NCI-H1092 treated with DMSO at 0.1 percent for 48 hours (cell line): ENCODE results near the gene IL1RAPL2.
A peak's percentile ranks its signal among the peaks of the same experiment; 100 is the strongest.
"Not testable (repeated sequence)": the region's sequence is repeated elsewhere in the genome, so short reads cannot be mapped to it uniquely, and the experiment has no call there.

ENCODE experiments used
- DNase-seq: peaks from one replicate; lab custom pipeline; 2025; lab: John Stamatoyannopoulos, UW

Gene IL1RAPL2

DNA sequence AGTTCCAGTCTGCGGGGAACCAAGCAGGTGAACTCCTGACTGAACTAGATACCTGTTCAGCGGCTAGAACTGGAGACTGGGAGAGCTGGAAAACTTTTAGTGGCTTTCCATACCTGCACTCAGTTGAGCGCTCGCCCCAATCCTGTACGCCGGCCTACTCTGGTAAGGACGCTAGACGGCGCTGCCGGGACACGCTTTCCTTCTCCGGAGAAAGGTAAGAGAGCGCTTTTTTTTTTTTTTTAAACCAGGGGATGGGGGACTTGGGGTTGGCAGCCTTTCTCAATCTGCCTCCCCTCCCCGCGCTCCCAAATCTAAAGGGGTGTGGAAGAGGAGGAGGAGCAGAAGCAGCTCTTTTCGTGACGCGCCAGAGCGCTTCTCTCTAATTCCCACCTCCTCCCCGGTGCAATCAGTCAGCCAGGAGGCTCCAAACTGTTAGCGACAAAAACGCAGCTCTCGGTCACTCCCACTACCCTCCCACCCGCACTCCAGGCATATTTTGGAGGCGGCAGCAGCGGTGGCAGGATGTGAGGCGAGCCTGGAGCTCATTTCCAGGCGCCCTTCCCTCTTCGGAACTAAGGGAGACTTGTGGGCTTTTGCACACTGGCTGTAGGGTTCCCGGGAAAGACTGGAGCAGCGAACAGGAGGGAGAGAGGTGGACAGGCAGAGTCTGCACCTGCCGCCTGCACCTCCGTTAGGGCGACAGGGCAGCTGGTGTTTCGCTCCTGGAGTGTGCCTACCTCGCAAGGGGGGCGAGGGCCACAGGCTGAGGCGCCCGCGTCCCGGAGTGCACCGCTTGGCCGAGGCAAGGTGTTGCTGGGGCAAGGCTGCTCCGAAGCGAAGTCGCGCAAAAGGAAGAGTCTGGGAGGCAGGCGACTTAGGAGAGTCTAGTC, at the start of gene IL1RAPL2:
Gene IL1RAPL2 (plus strand): TSS at position 409 of the 890 bp plus-strand sequence.
- peak; percentile 0 for DNase-seq

DNA sequence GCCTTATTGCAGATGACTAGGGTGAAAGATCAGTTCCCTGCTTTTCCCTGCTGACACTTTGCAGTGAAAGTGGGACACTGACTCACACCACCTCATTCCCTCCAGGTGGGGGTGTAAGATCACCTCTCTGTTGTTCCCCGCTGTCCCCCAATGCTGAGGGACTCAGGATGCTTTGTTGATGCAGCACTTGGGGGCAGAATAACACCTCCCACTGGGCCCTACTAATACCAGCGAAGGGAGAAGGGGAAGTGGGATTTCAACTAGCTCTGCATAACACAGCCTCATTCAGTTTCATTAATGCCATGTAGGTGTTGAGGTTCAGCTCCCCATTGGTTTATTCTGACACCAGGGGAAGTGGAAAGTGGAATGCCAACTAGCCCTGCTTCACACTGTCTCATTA, 43.6 kb upstream of the IL1RAPL2 start:
- no peak for DNase-seq

DNA sequence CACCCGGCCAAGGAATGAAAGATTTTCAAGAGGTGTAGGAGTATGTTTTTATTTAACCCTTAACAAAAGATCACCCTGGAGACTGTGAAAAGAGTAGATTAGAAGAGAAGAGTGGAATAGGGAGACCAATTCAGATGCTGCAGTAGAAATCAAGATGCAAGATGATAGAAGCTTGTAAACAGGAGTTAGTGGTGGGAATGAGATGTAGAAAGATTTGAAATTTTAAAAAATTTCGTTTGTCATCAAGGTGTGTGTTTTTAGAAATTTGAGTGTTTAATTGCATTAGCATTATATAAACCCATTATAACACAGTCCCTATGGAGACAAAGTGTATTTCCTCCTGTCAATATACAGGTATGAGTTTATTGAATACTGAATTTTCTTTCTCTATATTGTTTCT, 42.1 kb upstream of the IL1RAPL2 start:
- no peak for DNase-seq

DNA sequence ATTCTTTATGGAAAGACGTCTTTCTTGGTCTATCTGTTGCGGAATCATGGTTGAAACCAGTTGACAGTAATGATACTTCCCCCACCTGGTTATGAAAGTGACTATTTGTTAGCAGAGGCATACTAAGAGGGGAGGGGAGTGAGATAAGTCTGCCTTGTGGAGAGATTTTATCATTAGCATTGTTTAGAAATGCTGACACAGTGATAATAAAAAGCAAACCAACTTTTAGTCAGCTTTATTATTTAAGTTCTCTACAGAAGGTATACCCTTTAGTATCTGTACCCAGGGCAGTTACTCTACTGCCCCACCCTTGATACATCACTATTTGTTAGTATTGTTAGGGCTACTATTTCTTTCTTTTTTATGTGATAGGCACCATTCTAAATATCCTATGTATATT, 26.9 kb upstream of the IL1RAPL2 start:
- DNase-seq: no peak

DNA sequence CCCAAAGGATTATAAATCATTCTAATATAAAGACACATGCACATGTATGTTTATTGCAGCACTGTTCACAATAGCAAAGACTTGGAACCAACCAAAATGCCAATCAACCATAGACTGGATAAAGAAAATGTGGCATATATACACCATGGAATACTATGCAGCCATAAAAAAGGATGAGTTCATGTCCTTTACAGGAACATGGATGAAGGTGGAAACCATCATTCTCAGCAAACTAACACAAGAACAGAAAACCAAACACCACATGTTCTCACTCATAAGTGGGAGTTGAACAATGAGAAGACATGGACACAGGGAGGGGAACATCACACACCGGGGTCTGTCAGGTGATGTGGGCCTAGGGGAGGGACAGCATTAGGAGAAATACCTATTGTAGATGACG, 23.6 kb upstream of the IL1RAPL2 start:
- not testable (repeated sequence) for DNase-seq

DNA sequence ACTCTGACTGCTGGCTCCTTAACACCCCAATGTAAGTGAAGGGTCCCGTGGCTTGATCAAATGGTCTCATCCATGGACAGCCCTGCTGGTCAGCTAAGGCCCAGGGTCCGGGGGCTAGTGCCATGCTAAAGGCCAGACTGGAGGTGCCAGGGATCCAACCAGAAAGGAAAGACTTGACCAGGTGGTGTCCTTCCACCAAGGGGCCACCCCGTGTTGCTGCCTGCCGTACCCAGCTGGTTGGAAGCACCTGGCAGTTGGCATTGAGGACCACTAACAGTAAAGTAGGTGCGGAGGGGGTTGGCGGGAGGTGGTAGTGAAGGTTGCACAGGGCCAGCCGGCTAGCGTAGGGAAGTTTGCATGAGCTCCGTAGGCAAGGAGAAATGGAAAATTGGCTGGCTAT, 1.7 kb upstream of the IL1RAPL2 start:
- no peak for DNase-seq

DNA sequence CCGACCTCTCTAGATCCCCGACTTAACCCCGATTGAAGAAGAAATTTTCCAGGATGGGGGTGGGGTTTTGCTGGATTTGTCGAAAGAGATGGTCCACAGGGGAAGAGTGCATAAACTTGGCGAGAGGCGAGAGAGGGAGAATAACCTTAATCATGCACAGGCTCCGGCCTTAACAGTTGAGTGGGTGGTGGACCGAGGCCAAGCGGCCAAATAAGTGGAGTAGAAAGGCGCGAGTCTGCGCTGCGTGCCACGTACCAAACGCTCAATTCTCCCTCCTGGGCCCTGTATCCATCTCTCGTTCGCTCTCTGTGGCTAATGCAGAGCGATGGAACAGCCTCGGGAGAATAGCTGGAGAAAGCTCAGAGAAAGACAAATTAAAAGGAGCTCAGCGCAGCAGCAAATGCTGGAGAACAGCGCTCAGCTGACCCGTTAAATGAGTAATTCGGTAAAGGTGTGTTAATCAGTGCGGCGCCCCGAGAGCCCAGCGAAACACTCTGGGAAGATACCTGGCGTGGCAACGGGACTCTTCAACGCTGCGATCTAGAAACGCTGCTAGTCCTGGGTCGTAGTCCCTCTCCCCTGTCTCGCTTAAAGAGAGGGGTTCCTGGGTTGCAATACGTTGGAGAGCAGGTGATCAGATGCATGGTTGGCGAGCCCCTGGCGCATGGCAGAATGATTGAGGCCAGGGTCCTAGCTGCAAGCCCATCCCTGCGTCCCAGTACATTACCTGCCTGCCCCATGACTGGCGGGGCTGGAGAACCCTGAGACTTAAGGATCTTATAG, 887 bp upstream of the IL1RAPL2 start:
- DNase-seq: no peak

DNA sequence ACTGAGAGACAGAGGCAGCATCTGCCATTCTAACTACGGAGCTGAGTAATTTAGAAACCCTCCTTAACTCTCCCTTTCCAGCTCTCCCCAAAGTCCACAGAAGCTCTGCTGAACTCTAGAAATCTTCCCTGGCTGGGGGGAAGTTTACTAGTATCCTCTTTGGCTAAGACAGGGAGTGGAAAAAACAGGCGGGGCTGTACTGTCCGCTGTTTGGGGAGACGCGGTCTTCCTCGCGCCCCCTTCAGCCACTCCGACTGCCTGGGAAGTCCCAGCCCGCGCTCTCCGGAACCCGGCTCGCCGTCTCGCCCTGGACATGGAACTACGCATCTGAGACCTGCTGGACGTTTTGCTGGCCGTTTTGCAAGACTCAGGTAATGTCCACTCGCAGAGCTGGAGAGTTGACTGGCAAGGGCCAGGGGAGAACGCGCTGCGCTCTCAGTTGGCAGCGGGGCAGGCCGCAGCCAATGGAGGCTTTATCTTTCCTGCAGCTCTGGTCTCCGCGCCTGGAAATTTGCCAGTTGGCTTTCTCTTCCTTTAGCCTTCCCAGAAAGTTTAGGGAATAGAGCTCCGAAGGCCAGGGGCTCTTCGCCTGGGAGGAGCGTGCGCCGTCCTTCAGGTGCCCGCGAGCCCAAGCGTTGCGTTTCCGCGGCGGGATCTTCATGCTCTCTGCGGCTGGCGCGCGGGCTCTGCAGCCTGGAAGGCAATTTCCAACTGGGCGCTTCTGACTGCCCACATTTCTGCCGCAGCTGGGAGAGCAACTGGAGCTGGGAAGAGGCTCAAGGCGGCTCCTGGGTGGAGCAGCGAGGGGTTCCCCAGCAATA, 892 bp downstream of the IL1RAPL2 start:
- no peak for DNase-seq

DNA sequence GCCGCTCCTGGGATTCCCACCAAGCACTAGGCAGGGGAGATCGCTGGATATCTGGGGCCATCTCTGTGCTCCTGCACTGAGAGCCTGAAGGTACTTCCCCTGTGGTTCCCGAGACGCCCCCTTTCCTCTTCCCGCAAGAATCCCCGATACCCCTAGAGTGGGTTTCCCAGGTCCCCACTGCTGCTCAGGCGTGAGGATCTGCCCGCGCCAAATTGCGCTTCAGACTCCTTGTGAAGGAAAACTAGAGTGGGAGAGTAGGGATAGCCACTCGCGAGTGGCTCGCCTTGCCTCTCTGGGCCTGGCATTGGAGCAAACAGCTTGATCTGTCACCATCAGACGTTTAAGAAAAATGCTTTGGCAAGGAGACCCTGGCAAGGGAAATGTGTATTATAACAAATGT, 1.5 kb downstream of the IL1RAPL2 start:
- no peak for DNase-seq

DNA sequence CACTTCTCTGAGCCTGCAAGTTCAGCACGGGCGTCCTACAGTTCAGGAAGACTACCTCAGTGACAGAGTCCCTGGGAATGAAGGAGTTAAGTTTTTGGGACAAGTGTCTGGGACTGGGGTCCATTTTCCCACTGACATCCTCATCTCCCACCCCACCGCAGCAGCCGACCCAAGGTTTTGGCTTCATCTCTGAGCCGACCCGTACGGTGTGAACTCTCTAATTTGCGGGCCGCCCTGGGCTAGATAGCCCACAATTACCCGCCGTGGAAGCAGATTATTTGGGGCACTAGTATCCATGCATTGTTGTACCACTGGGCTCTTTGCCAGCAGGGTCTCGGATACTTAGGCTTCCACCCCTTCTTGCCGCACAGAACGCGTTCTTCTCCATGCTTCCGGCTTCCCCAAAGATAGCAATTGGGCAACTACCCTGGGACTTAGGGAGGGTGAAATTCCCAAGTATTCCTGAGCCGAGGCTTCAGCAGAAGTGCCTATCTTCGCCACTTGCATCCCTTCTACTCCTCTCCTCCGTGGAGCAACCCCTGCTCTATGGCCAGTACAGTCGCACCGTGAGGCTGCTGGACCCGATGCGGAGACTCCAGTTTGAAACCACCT, 2.4 kb downstream of the IL1RAPL2 start:
- no peak for DNase-seq

DNA sequence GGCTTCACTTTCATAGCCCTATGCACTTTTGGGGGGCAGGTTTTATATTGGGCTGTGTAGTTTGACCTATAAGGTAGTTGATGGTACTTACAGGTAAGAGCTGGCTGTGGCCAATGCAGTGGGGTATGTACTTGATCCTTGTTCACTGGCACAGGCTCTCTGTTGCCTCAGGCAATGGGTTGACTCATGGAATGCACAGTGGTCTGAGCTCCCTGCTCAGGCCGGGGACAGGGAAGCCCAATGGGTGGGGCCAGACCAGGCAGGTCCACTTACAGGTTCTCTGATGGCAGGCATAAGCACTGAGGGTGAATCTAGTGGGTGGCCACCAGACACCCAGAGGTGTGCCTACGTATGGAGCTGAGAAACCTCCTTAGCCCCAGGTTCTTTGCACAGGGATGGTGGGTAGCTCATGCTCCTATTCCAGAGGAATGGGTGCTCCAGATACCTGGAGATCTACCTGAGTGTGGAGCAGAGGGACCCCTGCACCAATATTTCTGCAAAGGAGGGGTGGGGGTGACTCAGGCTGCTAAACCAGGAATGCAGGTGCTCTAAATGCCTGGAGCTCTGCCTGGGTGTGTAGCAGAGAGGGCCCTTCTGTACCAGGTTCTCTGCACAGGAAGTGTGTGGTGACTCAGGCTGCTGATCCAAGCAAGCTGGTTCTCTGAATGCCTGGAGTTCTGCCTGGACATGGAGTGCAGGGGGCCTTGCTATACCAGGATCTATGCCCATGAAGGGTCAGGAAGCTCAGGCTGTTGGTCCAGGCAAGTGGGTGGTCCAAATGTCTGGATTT, 52.3 kb downstream of the IL1RAPL2 start:
- no peak for DNase-seq

DNA sequence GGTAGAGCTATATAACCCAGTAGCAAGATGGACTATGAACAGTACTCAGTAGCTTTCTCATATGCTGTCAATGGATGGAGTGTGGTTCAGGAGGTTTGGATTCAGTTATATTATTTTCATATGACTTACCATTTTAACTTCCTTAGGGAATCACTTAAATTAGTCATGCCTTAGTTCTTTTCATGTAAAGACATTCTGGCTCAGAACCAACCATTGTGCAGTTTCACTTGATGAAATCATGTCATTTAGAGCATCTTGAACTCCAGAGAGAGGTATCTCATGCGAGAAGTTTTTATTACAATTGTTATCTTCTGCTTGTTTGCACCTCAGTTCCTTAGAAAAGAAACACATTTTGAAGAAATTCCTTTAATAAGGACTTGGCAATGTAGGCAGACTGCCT, 55.8 kb downstream of the IL1RAPL2 start:
- no peak for DNase-seq

DNA sequence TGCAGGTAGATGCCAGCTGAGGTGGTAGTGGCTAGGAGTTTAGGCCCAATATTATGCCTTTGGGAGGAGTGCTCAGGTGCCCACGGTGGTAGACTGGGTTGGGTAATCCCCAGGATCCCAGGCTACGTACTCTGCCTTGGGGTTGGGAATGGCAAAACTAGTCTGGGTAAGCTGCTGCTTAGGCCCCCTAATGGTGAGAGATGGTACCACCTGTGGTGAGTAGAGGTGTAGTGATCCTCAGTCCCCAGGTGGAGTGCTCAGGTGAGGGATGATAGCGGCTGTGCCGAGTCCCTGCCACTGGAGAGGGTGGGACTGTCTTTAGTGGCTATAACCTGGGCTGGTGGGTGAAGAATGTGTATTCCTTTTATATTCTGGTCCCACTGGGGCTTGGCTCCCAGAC, 75.2 kb downstream of the IL1RAPL2 start:
- DNase-seq: no peak

DNA sequence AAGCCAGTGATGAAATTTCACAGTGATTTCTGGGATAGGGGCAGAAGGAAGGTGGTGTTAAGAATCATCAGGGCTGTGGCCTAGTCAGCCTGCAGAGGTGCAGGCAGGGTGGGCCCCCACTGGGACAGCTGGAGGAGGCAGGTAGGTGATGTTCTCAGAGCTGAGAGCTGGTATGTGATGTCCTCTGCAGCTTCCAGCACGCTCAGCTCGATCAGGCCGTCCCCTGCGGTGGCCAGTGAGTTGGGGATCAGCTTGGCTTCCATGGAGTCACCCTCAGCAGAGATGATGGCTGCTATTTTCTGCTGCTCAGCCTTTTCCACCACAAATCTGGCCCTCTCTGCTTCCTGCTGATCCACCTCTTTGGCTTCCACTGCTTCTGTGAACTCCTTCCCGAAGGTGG, 81.1 kb downstream of the IL1RAPL2 start:
- no peak for DNase-seq

DNA sequence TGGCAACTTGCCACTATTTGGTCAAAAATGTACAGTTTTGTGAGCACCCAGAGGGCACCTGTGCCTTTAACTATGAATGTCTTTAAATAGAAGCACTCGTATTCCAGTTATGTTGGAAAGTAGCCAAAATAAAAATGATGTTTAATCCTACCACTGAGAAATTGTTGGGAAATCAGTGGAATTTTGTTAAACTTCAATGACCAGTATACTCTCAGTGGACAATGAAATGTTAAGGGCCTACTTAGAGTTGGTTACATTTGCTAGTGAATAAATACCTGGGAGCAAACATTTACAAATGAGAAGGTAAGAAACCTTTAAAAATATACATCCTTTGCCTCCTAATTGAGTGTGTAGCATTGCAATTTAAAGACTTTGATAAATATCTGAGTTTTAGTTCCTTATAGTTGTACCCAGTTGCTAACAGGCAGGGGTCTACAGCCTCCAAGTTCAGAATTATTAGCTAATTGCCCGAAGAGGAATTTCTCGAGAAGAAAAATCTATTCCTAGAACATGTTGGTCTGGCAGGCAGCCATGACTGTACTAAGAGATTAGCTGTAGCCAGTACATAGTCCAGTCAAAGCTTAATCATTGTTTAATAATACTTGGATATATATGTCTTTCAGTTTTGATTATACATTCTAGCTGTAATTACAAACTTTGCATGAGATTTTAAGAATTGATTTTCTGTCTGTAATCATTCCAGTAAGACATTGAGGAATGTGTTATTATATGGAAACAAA, 93.2 kb downstream of the IL1RAPL2 start:
- no peak for DNase-seq

DNA sequence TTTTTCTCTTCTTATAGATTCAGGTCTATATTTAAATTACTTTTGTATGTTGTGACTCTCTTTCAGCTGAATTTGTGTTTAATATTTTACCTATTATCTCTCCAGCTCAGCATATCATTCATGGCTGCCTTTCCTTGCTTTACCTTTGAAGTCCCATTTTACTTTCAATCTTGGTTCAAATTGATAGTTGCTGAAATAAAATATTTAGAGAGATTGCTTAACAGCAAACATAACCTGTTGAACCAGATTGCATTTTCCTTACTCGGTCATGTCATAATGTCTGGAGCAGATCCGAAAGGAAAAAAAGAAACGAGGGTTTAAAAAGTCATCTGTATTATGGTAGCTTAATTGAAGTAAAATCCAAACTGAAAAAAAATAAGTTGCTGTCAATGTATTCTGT, 94.1 kb downstream of the IL1RAPL2 start:
- no peak for DNase-seq

DNA sequence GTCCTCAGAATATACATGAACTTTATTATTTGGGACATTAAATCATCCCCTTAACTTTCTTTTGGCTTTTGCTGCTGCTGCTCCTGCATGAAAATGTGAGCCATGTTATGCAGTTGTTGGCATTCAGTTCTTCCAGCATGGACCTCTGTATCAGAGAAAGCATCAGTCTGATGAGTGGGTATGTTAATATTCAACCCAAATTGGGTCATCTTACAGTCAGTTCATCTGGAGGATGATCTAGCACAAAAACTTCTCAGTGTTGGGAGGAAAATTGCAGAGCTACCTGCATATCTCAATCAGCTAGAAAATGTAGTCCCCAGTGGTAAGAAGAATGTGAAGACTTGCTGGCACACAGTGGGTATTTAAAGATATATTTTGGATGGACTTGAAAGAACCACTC, 96.7 kb downstream of the IL1RAPL2 start:
- no peak for DNase-seq

DNA sequence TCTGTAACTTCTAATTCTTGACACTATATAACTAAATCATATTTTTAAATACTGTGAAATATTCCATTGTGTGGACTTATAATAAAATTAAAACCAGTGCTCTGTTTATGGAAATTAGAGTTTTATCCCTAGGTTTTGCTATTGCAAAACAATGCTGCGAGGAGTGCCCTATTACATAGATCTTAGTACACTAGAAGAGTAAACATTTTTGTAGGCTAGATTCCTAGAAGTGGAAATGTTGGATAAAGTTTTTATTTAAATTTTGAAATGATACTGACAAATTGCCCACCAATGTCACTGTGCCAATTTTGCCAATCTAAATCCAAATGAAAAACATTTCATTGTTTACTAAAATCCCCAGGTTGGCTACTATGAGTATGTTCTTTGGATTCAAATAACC, 99.7 kb downstream of the IL1RAPL2 start:
- DNase-seq: no peak

DNA sequence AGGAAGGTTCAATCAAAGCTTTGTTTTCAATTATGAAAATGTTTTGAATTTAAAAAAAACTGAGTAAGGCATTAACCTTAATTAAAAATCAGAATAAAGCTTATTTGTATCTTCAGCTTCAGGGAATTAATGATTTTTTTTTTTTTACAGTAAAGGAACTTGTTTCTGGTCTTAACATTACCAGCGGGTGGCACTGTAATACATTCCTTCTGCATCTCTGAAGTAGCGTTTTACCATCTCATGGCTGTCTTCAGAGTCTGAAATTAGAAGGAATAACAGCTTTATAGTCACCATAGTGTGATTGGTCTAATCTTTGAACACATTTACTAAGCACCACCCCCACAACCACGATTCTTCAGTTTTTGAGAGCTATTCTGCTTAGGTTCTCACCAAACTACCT, 102.6 kb downstream of the IL1RAPL2 start:
- no peak for DNase-seq

DNA sequence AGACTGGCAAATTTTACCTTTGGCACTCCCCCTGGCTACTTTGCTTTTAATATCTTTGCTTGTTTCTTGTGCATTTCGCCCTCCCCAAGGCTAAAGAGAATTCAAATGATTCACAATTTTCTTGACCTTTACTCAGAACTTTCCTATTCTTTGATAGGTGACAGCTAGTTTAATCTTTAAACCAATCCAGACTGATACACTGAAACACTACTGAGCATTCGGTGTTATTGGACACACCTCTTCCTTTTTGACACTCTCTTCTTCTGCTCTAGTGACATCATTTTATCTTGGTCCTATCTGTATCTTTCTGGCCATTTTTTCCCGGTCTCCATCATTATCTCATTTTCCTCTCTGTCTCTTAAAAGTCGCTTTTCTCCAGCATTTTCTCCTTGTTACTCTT, 103.1 kb downstream of the IL1RAPL2 start:
- DNase-seq: no peak
